ENCODE results near the gene NPW.

The NPW gene

GRCh38 chr16:1991588-1991947 lies 28.0 kb upstream of the NPW start:
- TF ChIP-seq, protein P1, sequence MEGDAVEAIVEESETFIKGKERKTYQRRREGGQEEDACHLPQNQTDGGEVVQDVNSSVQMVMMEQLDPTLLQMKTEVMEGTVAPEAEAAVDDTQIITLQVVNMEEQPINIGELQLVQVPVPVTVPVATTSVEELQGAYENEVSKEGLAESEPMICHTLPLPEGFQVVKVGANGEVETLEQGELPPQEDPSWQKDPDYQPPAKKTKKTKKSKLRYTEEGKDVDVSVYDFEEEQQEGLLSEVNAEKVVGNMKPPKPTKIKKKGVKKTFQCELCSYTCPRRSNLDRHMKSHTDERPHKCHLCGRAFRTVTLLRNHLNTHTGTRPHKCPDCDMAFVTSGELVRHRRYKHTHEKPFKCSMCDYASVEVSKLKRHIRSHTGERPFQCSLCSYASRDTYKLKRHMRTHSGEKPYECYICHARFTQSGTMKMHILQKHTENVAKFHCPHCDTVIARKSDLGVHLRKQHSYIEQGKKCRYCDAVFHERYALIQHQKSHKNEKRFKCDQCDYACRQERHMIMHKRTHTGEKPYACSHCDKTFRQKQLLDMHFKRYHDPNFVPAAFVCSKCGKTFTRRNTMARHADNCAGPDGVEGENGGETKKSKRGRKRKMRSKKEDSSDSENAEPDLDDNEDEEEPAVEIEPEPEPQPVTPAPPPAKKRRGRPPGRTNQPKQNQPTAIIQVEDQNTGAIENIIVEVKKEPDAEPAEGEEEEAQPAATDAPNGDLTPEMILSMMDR (IDR thresholded peaks at IDR 0.05; ENCODE audit: low read depth, low read length): no peak
- 0 out of 2 replicates have a peak overlapping the region, but pooled peaks have one; percentile 10 for H3K4me3 ChIP-seq (ENCODE audit: low read depth, low read length)

GRCh38 chr16:1991948-1992703 lies 27.5 kb upstream of the NPW start:
- TF ChIP-seq, protein P1 (IDR thresholded peaks at IDR 0.05; ENCODE audit: low read depth, low read length): no peak
- 0 out of 2 replicates have a peak overlapping the region, but pooled peaks have one; percentile 10 for H3K4me3 ChIP-seq (ENCODE audit: low read depth, low read length)

DNA sequence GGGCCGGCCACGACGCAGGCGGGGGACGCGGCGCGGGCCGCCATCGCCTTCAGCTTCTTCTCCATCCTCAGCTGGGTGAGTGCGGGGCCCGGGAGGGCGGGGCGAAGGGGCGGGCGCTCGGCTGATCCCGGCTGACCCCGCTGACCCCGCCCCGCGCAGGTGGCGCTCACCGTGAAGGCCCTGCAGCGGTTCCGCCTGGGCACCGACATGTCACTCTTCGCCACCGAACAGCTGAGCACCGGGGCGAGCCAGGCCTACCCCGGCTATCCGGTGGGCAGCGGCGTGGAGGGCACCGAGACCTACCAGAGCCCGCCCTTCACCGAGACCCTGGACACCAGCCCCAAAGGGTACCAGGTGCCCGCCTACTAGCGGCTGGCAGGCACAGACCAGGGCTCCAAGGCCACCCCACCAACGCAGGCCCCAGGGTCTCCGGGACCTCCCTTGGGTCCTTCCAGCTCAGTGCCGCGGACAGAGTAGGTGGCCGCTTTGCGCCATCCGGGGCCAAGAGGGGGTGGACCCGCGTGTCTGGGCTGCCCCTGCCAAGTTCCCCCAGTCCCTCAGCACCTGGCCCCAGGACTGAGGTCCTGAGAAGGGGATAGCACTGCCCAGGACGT lies 26.8 kb upstream of the NPW start:
- TF ChIP-seq, protein P1 (IDR thresholded peaks at IDR 0.05; ENCODE audit: low read depth, low read length): no peak

GRCh38 chr16:1993731-1994131 lies 25.9 kb upstream of the NPW start:
- no peak overlapping the region for H3K4me3 ChIP-seq (ENCODE audit: low read depth, low read length)
- TF ChIP-seq, protein P1 (IDR thresholded peaks at IDR 0.05; ENCODE audit: low read depth, low read length): no peak

More for the DNA sequence above, 26.8 kb upstream of the NPW start:
- no peak overlapping the region for H3K4me3 ChIP-seq (ENCODE audit: low read depth, low read length)

GRCh38 chr16:1997494-1998359 lies 21.9 kb upstream of the NPW start:
- TF ChIP-seq, protein P1 (IDR thresholded peaks at IDR 0.05; ENCODE audit: low read depth, low read length): no peak
- no peak overlapping the region for H3K4me3 ChIP-seq (ENCODE audit: low read depth, low read length)

GRCh38 chr16:1998360-1998835 lies 21.2 kb upstream of the NPW start:
- no peak overlapping the region for H3K4me3 ChIP-seq (ENCODE audit: low read depth, low read length)
- TF ChIP-seq, protein P1 (IDR thresholded peaks at IDR 0.05; ENCODE audit: low read depth, low read length): no peak
